Gastrocnemius medialis (tissue), 4 donors: ENCODE data around the gene RTP4.

Experiments
- POLR2A ChIP-seq, 2 donors: fragments of 450-650 bp; IDR thresholded peaks; one replicate each; pipeline ENCODE4 v1.6.1; 2017; ENCODE audit warnings: antibody characterized with exemption in 2 of 2, mild to moderate bottlenecking in 2 of 2, moderate library complexity in 2 of 2
- TF ChIP-seq, protein P1 (sequence below), 5 experiments: fragments of 450-650 bp in 3 of 5; fragments of 200-600 bp in 2 of 5; sonication (generic) in 2 of 5; IDR thresholded peaks in 4 of 5; conservative IDR thresholded peaks in 1 of 5; 1 replicate in 4 of 5; 2 replicates in 1 of 5; pipeline ENCODE4 v1.5.1; 2016 to 2019; ENCODE audit warnings: antibody characterized with exemption in 5 of 5, mild to moderate bottlenecking in 3 of 5, moderate library complexity in 3 of 5

- TF ChIP-seq POLR2A (IDR thresholded peaks at IDR 0.05): no peak
- TF ChIP-seq, protein P1, sequence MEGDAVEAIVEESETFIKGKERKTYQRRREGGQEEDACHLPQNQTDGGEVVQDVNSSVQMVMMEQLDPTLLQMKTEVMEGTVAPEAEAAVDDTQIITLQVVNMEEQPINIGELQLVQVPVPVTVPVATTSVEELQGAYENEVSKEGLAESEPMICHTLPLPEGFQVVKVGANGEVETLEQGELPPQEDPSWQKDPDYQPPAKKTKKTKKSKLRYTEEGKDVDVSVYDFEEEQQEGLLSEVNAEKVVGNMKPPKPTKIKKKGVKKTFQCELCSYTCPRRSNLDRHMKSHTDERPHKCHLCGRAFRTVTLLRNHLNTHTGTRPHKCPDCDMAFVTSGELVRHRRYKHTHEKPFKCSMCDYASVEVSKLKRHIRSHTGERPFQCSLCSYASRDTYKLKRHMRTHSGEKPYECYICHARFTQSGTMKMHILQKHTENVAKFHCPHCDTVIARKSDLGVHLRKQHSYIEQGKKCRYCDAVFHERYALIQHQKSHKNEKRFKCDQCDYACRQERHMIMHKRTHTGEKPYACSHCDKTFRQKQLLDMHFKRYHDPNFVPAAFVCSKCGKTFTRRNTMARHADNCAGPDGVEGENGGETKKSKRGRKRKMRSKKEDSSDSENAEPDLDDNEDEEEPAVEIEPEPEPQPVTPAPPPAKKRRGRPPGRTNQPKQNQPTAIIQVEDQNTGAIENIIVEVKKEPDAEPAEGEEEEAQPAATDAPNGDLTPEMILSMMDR (IDR thresholded peaks at IDR 0.05 in 4 of 5, conservative IDR thresholded peaks at IDR 0.05 in 1 of 5): no peak
These were observed 27.6 kb upstream of the RTP4 start for GRCh38 chr3:187340578-187340977.
